GM18526 (cell line): ENCODE measurements around the gene BRI3.

Experiments
- POLR2A ChIP-seq: IDR thresholded peaks from 3 replicates; pipeline ENCODE4 v1.6.1; 2011; ENCODE audit not compliant: insufficient read length; ENCODE audit errors: extremely low read depth

BRI3 gene

GRCh38 chr7:98278936-98279335 lies 2.5 kb upstream of the BRI3 start:
- TF ChIP-seq POLR2A, result no peak

DNA sequence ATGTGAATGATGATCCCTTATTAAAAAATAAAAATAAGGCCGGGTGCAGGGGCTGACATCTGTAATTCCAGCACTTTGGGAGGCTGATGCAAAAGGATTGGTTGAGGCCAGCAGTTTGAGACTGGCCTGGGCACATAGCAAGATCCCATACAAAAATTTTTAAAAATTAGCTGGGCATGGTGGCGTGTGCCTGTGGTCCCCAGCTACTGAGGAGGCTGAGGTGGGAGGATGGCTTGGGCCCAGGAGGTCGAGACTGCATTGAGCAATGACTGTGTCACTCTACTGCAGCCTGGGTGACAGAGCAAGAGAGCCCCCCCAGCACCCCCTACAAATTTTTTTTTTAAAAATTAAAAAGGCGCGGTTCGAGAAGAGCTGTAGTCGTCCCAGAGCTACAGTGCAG lies 1.2 kb upstream of the BRI3 start:
- TF ChIP-seq POLR2A, result no peak

DNA sequence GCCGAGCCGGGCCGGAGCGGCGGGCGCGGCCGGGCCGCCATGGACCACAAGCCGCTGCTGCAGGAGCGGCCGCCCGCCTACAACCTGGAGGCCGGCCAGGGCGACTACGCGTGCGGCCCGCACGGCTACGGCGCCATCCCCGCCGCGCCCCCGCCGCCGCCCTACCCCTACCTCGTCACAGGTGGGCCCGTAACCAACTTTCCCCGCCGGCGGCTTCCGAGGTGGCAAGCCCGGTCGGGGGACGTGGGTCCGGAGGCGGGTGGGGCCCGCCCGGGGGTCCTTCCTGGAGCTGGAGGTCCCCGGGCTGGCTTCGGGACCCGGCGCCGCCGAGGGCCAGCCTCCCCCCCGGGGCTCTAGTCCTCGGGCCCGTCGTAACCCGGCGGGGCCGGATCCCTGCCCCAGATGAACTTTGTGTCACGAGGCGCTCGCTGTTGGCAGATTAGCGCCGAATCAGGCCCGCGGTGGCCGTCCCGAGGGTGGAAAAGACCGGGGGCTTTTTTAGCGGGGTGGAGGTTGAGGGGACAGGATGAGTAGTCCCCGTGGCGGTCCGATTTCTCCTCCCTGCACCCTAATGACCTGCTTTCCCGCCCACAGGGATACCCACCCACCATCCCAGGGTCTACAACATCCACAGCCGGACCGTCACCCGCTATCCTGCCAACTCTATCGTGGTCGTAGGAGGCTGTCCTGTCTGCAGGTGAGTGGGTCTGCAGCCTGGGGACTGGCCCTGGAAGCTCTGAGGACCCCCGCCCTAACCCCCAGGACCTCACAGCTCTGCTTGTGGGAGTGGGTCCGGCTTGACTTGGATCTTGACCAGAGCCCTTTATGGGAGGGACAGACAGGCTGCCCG lies 496 bp downstream of the BRI3 start:
- TF ChIP-seq POLR2A, result no peak

GRCh38 chr7:98282703-98283102 lies 1.2 kb downstream of the BRI3 start:
- no peak for TF ChIP-seq POLR2A

DNA sequence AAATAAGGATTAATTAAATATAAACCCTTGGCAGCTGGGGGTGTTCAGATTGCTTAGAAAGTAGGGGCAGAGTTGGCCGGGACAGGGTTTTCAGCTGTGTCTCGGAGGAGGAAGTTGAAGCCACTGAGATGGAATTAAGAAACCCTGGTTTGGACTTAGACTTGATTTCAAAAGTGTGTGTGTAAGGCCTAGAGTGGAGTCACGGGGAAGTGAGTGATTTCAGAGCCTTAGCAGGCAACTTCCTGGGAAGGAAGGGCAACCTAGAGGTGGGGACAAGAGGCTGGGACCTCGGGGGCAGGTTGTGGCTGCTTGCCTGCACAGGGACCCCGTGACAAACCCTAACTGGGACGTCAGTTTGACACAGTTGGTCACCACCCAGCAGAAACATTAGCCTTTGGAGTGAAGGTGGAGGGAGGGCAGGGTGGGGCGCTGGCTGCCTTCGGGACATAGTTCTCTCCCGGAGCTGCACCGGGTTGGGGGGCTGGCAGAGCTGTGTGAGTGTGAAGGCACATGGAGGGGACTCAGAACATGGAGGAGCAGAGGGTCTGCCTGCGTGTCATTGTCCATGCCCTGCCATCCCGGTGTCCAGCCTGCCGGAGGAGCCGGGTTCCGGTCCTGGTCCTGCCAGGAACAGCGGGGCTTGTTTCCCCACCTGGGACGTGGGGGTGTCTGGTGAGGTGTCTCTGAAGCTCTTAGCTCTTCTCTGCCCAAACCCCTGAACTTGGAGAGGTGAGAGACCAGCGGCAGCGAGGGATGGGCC lies 1.8 kb downstream of the BRI3 start:
- TF ChIP-seq POLR2A, result no peak

- TF ChIP-seq POLR2A, result no peak
Observed at GRCh38 chr7:98283887-98284222, 2.4 kb downstream of the BRI3 start.

GRCh38 chr7:98284335-98285036 lies 3.0 kb downstream of the BRI3 start:
- no peak for TF ChIP-seq POLR2A

GRCh38 chr7:98285157-98286092 lies 3.9 kb downstream of the BRI3 start:
- TF ChIP-seq POLR2A, result no peak

GRCh38 chr7:98286093-98286539 lies 4.6 kb downstream of the BRI3 start:
- TF ChIP-seq POLR2A, result no peak

- TF ChIP-seq POLR2A, result no peak
Observed at GRCh38 chr7:98286701-98287485, 5.4 kb downstream of the BRI3 start.

GRCh38 chr7:98287486-98287959 lies 6.0 kb downstream of the BRI3 start:
- TF ChIP-seq POLR2A, result no peak

DNA sequence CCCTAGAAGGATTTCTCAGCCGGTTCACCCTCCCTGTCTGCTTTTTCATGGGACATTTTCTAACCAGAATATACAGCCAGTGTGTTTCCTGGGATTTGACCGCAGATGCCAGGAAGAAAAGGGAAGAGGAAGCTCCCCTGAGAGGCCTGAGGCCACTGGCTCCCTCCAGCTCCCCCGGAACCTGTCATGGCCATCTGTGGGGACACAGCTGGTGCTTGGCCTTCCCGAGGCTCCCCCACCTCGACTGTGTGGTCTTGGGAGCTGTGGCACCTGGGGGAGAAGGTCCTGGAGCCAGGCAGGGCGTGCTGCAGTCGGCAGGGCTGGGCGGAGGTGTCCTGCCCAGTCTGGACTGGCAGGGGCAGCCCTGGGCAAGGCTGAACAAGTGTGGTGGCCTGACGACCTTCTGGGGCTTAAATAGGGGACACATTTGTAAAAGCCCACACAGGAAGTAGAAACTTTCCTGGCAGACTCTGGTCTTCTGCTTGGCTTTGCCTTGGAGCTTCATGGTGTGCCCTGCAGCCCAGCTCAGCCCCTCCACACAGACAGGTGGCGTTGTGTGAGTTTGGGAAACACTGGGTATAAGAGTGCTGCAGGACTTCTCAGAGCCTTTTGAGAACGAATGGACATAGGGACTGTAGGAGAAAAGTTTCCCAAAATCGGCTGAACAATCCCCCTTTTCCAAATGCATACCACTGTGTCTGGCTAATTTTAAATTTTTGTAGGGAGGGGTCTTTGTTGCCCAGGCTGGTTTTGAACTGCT lies 6.8 kb downstream of the BRI3 start:
- no peak for TF ChIP-seq POLR2A

GRCh38 chr7:98289333-98289875 lies 7.9 kb downstream of the BRI3 start:
- TF ChIP-seq POLR2A, result no peak

- no peak for TF ChIP-seq POLR2A
Observed at GRCh38 chr7:98291717-98292116, 10.2 kb downstream of the BRI3 start.
